ENCODE measurements around the gene TMEM252.

GRCh38 chr9:68508547-68508946 lies 32.1 kb downstream of the TMEM252 start:
- no peak for TF ChIP-seq ELF4 (IDR thresholded peaks at IDR 0.05)
- TF ChIP-seq ZNF384 (IDR thresholded peaks at IDR 0.05), result no peak
- no peak for TF ChIP-seq SUZ12 (IDR thresholded peaks at IDR 0.05)
- no peak for TF ChIP-seq FOXA1 (IDR thresholded peaks at IDR 0.05)

All from HEK293T (cell line).